GM10266 (cell line): Measurements from ENCODE around the gene MTMR10.

ENCODE experiments used
- DNase-seq: peaks from one replicate; pipeline ENCODE4 v3.0.0; 2012; ENCODE audit errors: extremely low spot score
- TF ChIP-seq, protein P1 (sequence below): IDR thresholded peaks from 2 replicates; pipeline ENCODE4 v1.5.1; 2012; ENCODE audit warnings: mild to moderate bottlenecking, low read depth; ENCODE audit not compliant: control insufficient read depth, insufficient read depth; ENCODE audit errors: missing control alignments

Gene MTMR10

DNA sequence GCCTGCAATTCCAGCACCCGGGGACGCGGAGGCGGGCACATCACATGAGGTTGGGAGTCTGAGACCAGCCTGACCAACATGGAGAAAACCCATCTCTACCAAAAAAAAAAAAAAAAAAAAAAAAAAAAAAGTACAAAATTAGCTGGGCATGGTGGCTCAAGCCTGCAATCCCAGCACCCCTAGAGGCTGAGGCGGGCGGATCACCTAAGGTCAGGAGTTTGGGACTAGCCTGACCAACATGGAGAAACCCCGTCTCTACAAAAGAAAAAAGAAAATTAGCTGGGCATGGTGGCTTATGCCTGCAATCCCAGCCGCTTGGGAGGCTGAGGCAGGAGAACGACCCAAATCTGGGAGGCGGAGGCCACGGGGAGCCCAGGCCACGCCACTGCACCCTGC, 95.2 kb downstream of the MTMR10 start:
- TF ChIP-seq, protein P1, sequence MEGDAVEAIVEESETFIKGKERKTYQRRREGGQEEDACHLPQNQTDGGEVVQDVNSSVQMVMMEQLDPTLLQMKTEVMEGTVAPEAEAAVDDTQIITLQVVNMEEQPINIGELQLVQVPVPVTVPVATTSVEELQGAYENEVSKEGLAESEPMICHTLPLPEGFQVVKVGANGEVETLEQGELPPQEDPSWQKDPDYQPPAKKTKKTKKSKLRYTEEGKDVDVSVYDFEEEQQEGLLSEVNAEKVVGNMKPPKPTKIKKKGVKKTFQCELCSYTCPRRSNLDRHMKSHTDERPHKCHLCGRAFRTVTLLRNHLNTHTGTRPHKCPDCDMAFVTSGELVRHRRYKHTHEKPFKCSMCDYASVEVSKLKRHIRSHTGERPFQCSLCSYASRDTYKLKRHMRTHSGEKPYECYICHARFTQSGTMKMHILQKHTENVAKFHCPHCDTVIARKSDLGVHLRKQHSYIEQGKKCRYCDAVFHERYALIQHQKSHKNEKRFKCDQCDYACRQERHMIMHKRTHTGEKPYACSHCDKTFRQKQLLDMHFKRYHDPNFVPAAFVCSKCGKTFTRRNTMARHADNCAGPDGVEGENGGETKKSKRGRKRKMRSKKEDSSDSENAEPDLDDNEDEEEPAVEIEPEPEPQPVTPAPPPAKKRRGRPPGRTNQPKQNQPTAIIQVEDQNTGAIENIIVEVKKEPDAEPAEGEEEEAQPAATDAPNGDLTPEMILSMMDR: no peak

DNA sequence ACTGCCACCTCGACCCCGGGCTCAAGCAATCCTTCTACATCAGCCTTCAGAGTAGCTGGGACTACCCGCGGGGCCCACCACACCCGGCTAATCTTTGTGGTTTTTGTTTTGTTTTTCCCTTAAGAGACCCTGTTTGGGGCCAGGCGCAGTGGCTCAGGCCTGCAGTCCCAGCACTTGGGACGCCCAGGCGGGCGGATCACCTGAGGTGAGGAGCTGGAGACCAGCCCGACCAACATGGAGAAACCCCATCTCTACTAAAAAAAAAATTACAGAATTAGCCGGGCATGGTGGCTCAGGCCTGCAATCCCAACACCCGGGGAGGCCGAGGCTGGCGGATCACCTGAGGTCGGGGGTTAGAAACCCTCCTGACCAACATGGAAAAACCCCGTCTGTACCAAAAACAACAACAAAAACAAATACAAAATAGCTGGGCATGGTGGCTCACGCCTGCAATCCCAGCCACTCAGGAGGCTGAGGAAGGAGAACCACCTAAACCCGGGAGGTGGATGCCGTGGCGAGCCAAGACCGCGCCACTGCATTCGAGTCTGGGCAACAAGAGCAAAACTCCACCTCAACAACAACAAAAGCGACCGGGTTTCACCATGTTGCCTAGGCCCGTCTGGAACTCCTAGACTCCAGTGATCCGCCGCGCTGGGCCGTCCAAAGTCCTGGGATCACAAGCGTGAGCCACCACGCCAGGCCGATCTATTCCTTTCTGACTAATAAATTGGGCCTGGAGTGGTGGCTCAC, 95.8 kb downstream of the MTMR10 start:
- DNase-seq: no peak

More for the DNA sequence above, 95.2 kb downstream of the MTMR10 start:
- DNase-seq: no peak

DNA sequence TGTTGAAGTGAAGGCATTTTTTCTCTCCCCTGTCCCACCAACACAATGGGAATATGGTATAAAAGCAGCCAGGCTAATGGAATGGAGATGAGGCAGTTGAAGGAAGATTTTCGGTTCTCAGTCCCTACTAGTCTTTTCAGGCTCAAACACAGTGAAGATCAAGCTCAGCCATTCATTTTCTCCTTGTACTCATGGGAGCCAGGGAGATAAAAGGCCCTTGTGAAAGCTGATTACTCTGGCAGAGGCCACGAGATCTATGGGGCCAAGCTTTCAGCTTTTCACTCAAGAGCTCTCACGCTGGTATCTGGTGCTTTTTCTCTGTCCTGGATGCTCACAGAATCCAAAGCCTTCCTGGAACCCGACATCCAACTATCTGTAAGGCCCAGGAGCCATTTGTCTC, 102.2 kb downstream of the MTMR10 start:
- TF ChIP-seq, protein P1: no peak
- DNase-seq: no peak

More for the DNA sequence above, 95.8 kb downstream of the MTMR10 start:
- TF ChIP-seq, protein P1: no peak
